Measurements from ENCODE around the gene LRG1.

- TF ChIP-seq, protein P1, sequence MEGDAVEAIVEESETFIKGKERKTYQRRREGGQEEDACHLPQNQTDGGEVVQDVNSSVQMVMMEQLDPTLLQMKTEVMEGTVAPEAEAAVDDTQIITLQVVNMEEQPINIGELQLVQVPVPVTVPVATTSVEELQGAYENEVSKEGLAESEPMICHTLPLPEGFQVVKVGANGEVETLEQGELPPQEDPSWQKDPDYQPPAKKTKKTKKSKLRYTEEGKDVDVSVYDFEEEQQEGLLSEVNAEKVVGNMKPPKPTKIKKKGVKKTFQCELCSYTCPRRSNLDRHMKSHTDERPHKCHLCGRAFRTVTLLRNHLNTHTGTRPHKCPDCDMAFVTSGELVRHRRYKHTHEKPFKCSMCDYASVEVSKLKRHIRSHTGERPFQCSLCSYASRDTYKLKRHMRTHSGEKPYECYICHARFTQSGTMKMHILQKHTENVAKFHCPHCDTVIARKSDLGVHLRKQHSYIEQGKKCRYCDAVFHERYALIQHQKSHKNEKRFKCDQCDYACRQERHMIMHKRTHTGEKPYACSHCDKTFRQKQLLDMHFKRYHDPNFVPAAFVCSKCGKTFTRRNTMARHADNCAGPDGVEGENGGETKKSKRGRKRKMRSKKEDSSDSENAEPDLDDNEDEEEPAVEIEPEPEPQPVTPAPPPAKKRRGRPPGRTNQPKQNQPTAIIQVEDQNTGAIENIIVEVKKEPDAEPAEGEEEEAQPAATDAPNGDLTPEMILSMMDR (IDR thresholded peaks at IDR 0.05; ENCODE audit: poor library complexity, severe bottlenecking), result no peak
- TF ChIP-seq POLR2AphosphoS5 (IDR thresholded peaks at IDR 0.05), result no peak
- no peak for TF ChIP-seq REST (IDR thresholded peaks at IDR 0.05; ENCODE audit: borderline replicate concordance)
- no peak for TF ChIP-seq SMC3 (conservative IDR thresholded peaks at IDR 0.05; ENCODE audit: poor library complexity)
- no peak for TF ChIP-seq EZH2 (IDR thresholded peaks at IDR 0.05; ENCODE audit: borderline replicate concordance, insufficient read depth, low read length, poor library complexity, severe bottlenecking)
- TF ChIP-seq RAD21 (conservative IDR thresholded peaks at IDR 0.05), result no peak
Measured at GRCh38 chr19:4524808-4525562, 14.9 kb downstream of the LRG1 start.

Data from neural cell (in vitro differentiated cells).